Liver (tissue), 3 donors: ENCODE data around the gene LZIC.

ENCODE experiments used
- CTCF ChIP-seq: fragments of 150-350 bp; IDR thresholded peaks from 2 replicates; pipeline ENCODE4 v1.5.1; 2017; ENCODE audit warnings: improper control_type of control experiment, low read depth, low read length; ENCODE audit not compliant: missing input control
- EGR1 ChIP-seq, 2 donors: IDR thresholded peaks; 2 replicates each; pipeline ENCODE4 v1.6.1; 2016 to 2018; ENCODE audit warnings: antibody characterized with exemption in 2 of 2, low read depth in 2 of 2
- GABPA ChIP-seq, 2 donors: IDR thresholded peaks in 1 of 2; conservative IDR thresholded peaks in 1 of 2; 2 replicates each; pipeline ENCODE4 v1.6.1; 2016; ENCODE audit warnings: antibody characterized with exemption in 2 of 2, mild to moderate bottlenecking in 1 of 2, moderate library complexity in 1 of 2
- HNF4A ChIP-seq, 2 donors: conservative IDR thresholded peaks; 2 replicates each; pipeline ENCODE4 v1.6.1; 2016; ENCODE audit warnings: antibody characterized with exemption in 2 of 2, mild to moderate bottlenecking in 2 of 2
- JUND ChIP-seq, 2 donors: IDR thresholded peaks; 2 replicates each; pipeline ENCODE4 v1.6.1; 2016; ENCODE audit warnings: antibody characterized with exemption in 2 of 2
- MAX ChIP-seq: IDR thresholded peaks from 2 replicates; pipeline ENCODE4 v1.6.1; 2016; ENCODE audit warnings: antibody characterized with exemption
- NR2F2 ChIP-seq: IDR thresholded peaks from 2 replicates; pipeline ENCODE4 v1.6.1; 2016; ENCODE audit warnings: antibody characterized with exemption
- RAD21 ChIP-seq, 2 donors: IDR thresholded peaks; 2 replicates each; pipeline ENCODE4 v1.6.1; 2016; ENCODE audit warnings: antibody characterized with exemption in 2 of 2, mild to moderate bottlenecking in 2 of 2
- REST ChIP-seq: IDR thresholded peaks from 2 replicates; pipeline ENCODE4 v1.6.1; 2016; ENCODE audit warnings: antibody characterized with exemption, mild to moderate bottlenecking
- RXRA ChIP-seq, 2 donors: IDR thresholded peaks; 2 replicates each; pipeline ENCODE4 v1.6.1; 2017 to 2018; ENCODE audit warnings: antibody characterized with exemption in 2 of 2, mild to moderate bottlenecking in 1 of 2
- SP1 ChIP-seq: IDR thresholded peaks from 2 replicates; pipeline ENCODE4 v1.6.1; 2018; ENCODE audit warnings: antibody characterized with exemption, mild to moderate bottlenecking
- TAF1 ChIP-seq: conservative IDR thresholded peaks from 2 replicates; pipeline ENCODE4 v1.6.1; 2016; ENCODE audit warnings: antibody characterized with exemption, mild to moderate bottlenecking
- YY1 ChIP-seq: IDR thresholded peaks from 2 replicates; pipeline ENCODE4 v1.6.1; 2016; ENCODE audit warnings: antibody characterized with exemption, mild to moderate bottlenecking
- ZBTB33 ChIP-seq: IDR thresholded peaks from 2 replicates; pipeline ENCODE4 v1.6.1; 2016; ENCODE audit warnings: antibody characterized with exemption
- donor health status: healthy.
- donor health status: healthy.

GRCh38 chr1:9960706-9961562 is 17.7 kb upstream of the LZIC start:
- no peak for TF ChIP-seq YY1
- TF ChIP-seq CTCF, result no peak
- TF ChIP-seq SP1, result no peak
- no peak for TF ChIP-seq EGR1 (IDR thresholded peaks at IDR 0.05; ENCODE audit: low read depth in 2 of 2)
- TF ChIP-seq ZBTB33, result no peak
- TF ChIP-seq TAF1, result no peak
- TF ChIP-seq NR2F2, result no peak
- TF ChIP-seq MAX, result no peak
- TF ChIP-seq REST, result no peak
- TF ChIP-seq RXRA (IDR thresholded peaks at IDR 0.05), result no peak
- no peak for TF ChIP-seq GABPA (IDR thresholded peaks at IDR 0.05 in 1 of 2, conservative IDR thresholded peaks at IDR 0.05 in 1 of 2)
- no peak for TF ChIP-seq RAD21 (IDR thresholded peaks at IDR 0.05)
- no peak for TF ChIP-seq JUND (IDR thresholded peaks at IDR 0.05)
- TF ChIP-seq HNF4A (conservative IDR thresholded peaks at IDR 0.05), result no peak
